Prostate gland (tissue), 2 donors: ENCODE results near the gene BCL11A. TPM values are rescaled to one million over a fixed set of nuclear protein-coding genes. Genes with fewer than 3 reads are reported as not detected.
A peak's percentile ranks its signal among the peaks of the same experiment; 100 is the strongest.

Source experiments
- DNase-seq: peaks from one replicate; pipeline ENCODE4 v3.0.0-alpha.2; 2019; ENCODE audit warnings: low spot score
- H3K27ac ChIP-seq, 2 donors: fragments of 200-600 bp; sonication (generic); 2 replicates each; pipeline ENCODE4 v1.5.1; 2017 to 2019
- H3K27me3 ChIP-seq: fragments of 200-600 bp; sonication (generic); replicated peaks from 2 replicates; pipeline ENCODE4 v1.5.1; 2019; ENCODE audit not compliant: insufficient read depth
- H3K36me3 ChIP-seq, 2 donors: fragments of 200-600 bp; sonication (generic); 1 replicate in 1 of 2; 2 replicates in 1 of 2; pipeline versions ENCODE4 v1.5.1 to v1.8.1; 2017 to 2019
- H3K4me1 ChIP-seq: fragments of 200-600 bp; sonication (generic); replicated peaks from 2 replicates; pipeline ENCODE4 v1.5.1; 2019
- H3K4me3 ChIP-seq, 2 donors: fragments of 200-600 bp; sonication (generic); 2 replicates each; pipeline ENCODE4 v1.5.1; 2017 to 2019
- H3K9me3 ChIP-seq: fragments of 200-600 bp; sonication (generic); 2 replicates; pipeline ENCODE4 v1.5.1; 2017
- POLR2A ChIP-seq: fragments of 450-650 bp; IDR thresholded peaks from one replicate; pipeline ENCODE4 v1.6.1; 2016; ENCODE audit warnings: antibody characterized with exemption, mild to moderate bottlenecking
- POLR2AphosphoS5 ChIP-seq: sonication (generic); formaldehyde crosslinking; IDR thresholded peaks from one replicate; pipeline ENCODE4 v1.6.1; 2017; ENCODE audit warnings: antibody characterized with exemption
- WGBS: methylation state at CpG from one replicate; pipeline ENCODE4 v1.1.5; 2018; 5-methylcytosine and 5-hydroxymethylcytosine counted together
- intact Hi-C: fragments of 100-400 bp; cut with DNase I; formaldehyde crosslinking; loops from one replicate; pipeline ENCODE4 v1.14.2; 2022
- total RNA-seq, 2 donors: library from RNA; depleted of rRNA; stranded (reverse); fragments of >200 nt; gene quantifications; one replicate each; pipeline ENCODE4 v1.1.0, GENCODE V29; 2016
- TF ChIP-seq, protein P1 (sequence below), 4 experiments: fragments of 200-600 bp in 2 of 4; fragments of 450-650 bp in 2 of 4; sonication (generic) in 2 of 4; IDR thresholded peaks; 1 replicate in 3 of 4; 2 replicates in 1 of 4; pipeline ENCODE4 v1.5.1; 2016 to 2019; ENCODE audit warnings: antibody characterized with exemption in 4 of 4, mild to moderate bottlenecking in 2 of 4, moderate library complexity in 2 of 4

BCL11A gene
- total RNA-seq, 2 donors from 2014 or later, result 14.6 to 22.2 TPM

DNA sequence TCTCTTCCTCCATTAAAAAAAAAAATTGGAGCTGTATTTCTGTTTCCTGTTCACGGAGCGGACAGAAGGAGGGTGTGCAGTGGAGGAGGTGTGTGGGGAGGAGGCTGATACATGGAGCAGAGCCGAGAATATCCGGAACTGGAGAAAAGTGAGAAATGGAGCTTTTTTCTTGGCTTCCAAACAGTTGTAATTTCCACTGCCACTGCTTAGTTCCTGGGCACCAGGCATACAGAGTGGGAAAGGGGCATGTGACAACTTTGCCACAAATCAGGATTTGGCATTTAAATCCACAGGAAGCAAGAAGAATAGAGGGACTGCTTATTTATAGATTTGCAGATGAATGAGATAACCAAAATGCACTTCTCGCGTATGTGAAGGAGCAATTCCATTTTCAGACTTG, 71.2 kb downstream of the BCL11A start:
- 6% methylated on average over 6 of the region's 6 CpGs for WGBS
- no peaks in the 10 kb centered on the region for H3K36me3 ChIP-seq
- intact Hi-C loops, result no loop called here
- no peaks in the 10 kb centered on the region for H3K27me3 ChIP-seq
- no peak overlapping the region for H3K27ac ChIP-seq
- no peak overlapping the region for H3K4me3 ChIP-seq
- no peaks in the 10 kb centered on the region for H3K9me3 ChIP-seq
- no peaks in the 10 kb centered on the region for H3K4me1 ChIP-seq
- no peak for DNase-seq
- TF ChIP-seq POLR2AphosphoS5 (no peak), POLR2A (no peak)
- TF ChIP-seq, protein P1, sequence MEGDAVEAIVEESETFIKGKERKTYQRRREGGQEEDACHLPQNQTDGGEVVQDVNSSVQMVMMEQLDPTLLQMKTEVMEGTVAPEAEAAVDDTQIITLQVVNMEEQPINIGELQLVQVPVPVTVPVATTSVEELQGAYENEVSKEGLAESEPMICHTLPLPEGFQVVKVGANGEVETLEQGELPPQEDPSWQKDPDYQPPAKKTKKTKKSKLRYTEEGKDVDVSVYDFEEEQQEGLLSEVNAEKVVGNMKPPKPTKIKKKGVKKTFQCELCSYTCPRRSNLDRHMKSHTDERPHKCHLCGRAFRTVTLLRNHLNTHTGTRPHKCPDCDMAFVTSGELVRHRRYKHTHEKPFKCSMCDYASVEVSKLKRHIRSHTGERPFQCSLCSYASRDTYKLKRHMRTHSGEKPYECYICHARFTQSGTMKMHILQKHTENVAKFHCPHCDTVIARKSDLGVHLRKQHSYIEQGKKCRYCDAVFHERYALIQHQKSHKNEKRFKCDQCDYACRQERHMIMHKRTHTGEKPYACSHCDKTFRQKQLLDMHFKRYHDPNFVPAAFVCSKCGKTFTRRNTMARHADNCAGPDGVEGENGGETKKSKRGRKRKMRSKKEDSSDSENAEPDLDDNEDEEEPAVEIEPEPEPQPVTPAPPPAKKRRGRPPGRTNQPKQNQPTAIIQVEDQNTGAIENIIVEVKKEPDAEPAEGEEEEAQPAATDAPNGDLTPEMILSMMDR (IDR thresholded peaks at IDR 0.05), result no peak

DNA sequence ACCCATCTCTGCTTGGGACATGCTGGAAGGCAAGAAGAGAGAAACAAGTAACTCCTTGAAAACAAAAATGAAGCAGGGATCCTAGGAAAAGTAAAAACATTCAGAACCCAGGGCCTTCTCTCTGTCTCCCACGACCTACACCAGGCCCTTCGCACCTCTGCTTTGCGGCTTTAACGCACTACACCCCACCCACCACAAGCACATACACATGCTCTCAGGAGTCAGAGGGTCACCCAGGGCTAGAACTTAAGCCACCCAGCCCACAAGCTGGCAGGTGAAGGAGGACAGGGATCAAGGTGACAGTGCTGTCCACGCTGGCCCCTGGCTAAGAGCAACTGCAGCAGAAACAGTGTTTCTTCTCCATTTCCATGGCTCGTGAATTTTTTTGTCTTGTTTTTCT, 72.2 kb downstream of the BCL11A start:
- 71% methylated on average over 6 of the region's 6 CpGs for WGBS

DNA sequence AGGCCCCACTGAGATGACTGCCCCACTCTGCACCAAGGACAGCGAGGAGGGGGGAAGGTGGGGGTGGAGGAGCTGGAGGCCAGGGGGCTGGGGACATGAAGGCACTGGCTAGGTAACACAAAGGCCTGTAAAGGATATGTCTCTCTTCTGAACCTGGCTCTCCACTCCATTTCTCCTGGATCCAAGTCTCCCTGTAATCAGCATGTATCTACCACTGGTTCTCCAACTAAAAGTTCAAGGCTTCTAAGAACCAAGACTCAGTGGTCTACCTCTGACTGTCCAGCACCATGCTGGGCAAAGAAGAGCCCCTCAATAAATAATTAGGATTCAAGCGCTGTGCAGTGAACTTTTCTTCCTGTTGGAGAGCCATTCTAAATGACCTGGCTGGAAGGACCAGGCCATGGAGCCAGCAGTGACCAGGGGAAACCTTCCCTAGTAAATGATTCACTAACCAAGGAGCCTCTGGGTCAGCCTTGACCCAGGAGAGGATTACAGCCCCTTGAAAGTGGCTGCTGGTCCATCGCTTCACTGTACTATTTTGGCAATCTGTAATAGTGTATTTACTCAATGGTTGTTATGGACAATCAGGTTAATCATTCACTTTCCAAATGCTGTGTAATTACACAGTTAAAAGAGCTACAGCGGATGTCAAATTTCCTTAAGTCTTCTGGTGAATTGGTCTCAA, 73.2 kb downstream of the BCL11A start:
- intact Hi-C loops, result no loop called here
- H3K4me3 ChIP-seq, result no peak overlapping the region
- H3K27me3 ChIP-seq, result no peaks in the 10 kb centered on the region
- H3K27ac ChIP-seq, result peak overlapping the region in 1 of 2 donors; percentile 7
- DNase-seq, result no peak
- 51% methylated on average over 4 of the region's 4 CpGs for WGBS
- no peaks in the 10 kb centered on the region for H3K4me1 ChIP-seq
- H3K9me3 ChIP-seq, result no peaks in the 10 kb centered on the region
- TF ChIP-seq, protein P1 (IDR thresholded peaks at IDR 0.05), result no peak
- no peak for TF ChIP-seq POLR2A
- TF ChIP-seq POLR2AphosphoS5, result no peak
- no peaks in the 10 kb centered on the region for H3K36me3 ChIP-seq

More for the DNA sequence above, 72.2 kb downstream of the BCL11A start:
- TF ChIP-seq, protein P1 (IDR thresholded peaks at IDR 0.05), result no peak
- TF ChIP-seq POLR2AphosphoS5 (no peak), POLR2A (no peak)
- DNase-seq, result no peak
- intact Hi-C loops, result no loop called here
- no peaks in the 10 kb centered on the region for H3K4me1 ChIP-seq
- H3K9me3 ChIP-seq, result no peaks in the 10 kb centered on the region
- H3K27me3 ChIP-seq, result no peaks in the 10 kb centered on the region
- no peaks in the 10 kb centered on the region for H3K36me3 ChIP-seq
- H3K4me3 ChIP-seq, result no peak overlapping the region
- no peak overlapping the region for H3K27ac ChIP-seq

DNA sequence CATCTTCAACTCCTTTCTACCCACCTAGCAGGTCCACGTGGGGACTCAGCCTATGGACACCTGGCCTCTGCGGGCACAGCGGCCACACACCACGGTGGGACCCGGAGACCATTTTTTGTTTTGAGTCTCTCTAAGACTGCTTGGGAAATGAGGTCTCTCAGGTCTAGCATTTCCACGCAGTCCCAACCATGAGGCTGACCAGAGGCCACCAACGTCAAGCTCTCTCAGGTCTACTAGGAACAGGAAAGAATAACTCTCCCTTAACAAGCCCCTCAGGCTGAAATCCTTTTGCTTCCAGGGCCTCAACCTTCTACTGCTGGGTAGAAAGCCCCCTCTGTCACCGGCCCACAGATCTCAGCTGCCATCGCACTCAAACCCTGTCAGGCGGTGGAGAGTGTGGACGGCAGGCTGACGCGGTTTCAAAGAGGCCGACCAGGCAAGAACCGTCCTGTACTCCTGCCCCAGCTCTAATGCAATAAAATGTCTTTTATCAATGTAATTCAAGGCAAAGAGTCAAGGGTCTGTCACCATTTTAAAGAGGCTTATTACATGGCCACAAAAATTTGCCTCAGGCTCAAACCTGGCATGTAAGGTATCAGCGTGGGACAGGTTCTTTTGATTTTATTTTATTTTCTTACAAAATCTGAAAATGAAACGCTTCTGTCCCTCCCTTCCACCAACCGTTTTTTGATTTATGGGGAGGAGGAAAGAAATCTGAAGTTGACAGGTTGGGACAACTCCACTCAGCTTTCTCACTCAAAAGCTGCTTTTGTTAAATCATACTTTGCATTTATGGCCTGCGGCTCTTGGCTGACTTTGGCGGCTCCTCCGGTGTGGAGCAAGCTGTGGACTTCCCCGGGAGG, 74.0 kb downstream of the BCL11A start:
- Histone ChIP-seq H3K27ac (peak overlapping the region; percentile 26 to 60), H3K4me3 (no peak overlapping the region), H3K27me3 (no peaks in the 10 kb centered on the region), H3K9me3 (no peaks in the 10 kb centered on the region), H3K36me3 (no peaks in the 10 kb centered on the region), H3K4me1 (no peaks in the 10 kb centered on the region)
- 59% methylated on average over 22 of the region's 22 CpGs for WGBS
- intact Hi-C loops, result no loop called here
- peak; percentile 75 for DNase-seq
- TF ChIP-seq POLR2A (no peak), POLR2AphosphoS5 (peak; percentile 76)
- TF ChIP-seq, protein P1 (IDR thresholded peaks at IDR 0.05), result no peak
